ENCODE data around the gene BTBD9.

Gene BTBD9

GRCh38 chr6:38184585-38185080 is 455.1 kb downstream of the BTBD9 start:
- peak; percentile 22; the same call in 1 of the 3 replicates for ATAC-seq
- TF ChIP-seq RARB (CRISPR knock-in tag; IDR thresholded peaks at IDR 0.05) (no peak), POU6F1 (CRISPR knock-in tag; IDR thresholded peaks at IDR 0.05; ENCODE audit: borderline replicate concordance, low read depth) (no peak), OSR1 (CRISPR knock-in tag; IDR thresholded peaks at IDR 0.05) (no peak), CSDC2 (CRISPR knock-in tag; IDR thresholded peaks at IDR 0.05) (no peak), ARNTL (CRISPR knock-in tag; IDR thresholded peaks at IDR 0.05; ENCODE audit: borderline replicate concordance, low read depth) (no peak), ZNF8 (CRISPR knock-in tag; IDR thresholded peaks at IDR 0.05) (no peak), TCF4 (CRISPR knock-in tag; IDR thresholded peaks at IDR 0.05; ENCODE audit: borderline replicate concordance) (no peak), BACH2 (CRISPR knock-in tag; IDR thresholded peaks at IDR 0.05; ENCODE audit: borderline replicate concordance) (no peak), ZFP3 (CRISPR knock-in tag; IDR thresholded peaks at IDR 0.05) (no peak), ISL1 (CRISPR knock-in tag; IDR thresholded peaks at IDR 0.05) (no peak)

GRCh38 chr6:38183856-38184584 is 455.7 kb downstream of the BTBD9 start:
- no peak for ATAC-seq
- no peak for TF ChIP-seq OSR1 (CRISPR knock-in tag; IDR thresholded peaks at IDR 0.05)
- TF ChIP-seq PPARA (CRISPR knock-in tag; IDR thresholded peaks at IDR 0.05; ENCODE audit: borderline replicate concordance) = no peak
- TF ChIP-seq ISL1 (CRISPR knock-in tag; IDR thresholded peaks at IDR 0.05) = no peak
- no peak for TF ChIP-seq ZNF565 (CRISPR knock-in tag; conservative IDR thresholded peaks at IDR 0.05; ENCODE audit: low read depth)
- TF ChIP-seq ZNF70 (CRISPR knock-in tag; IDR thresholded peaks at IDR 0.05) = no peak
- TF ChIP-seq ZFP30 (CRISPR knock-in tag; IDR thresholded peaks at IDR 0.05) = no peak

- ATAC-seq = no peak
- TF ChIP-seq CSDC2 (CRISPR knock-in tag; IDR thresholded peaks at IDR 0.05) (no peak), TOX (CRISPR knock-in tag; IDR thresholded peaks at IDR 0.05; ENCODE audit: borderline replicate concordance) (no peak), POU6F1 (CRISPR knock-in tag; IDR thresholded peaks at IDR 0.05; ENCODE audit: borderline replicate concordance, low read depth) (no peak), RARB (CRISPR knock-in tag; IDR thresholded peaks at IDR 0.05) (no peak), ZFP30 (CRISPR knock-in tag; IDR thresholded peaks at IDR 0.05) (no peak), OSR1 (CRISPR knock-in tag; IDR thresholded peaks at IDR 0.05) (no peak), TCF4 (CRISPR knock-in tag; IDR thresholded peaks at IDR 0.05; ENCODE audit: borderline replicate concordance) (no peak), BACH2 (CRISPR knock-in tag; IDR thresholded peaks at IDR 0.05; ENCODE audit: borderline replicate concordance) (no peak), GLIS3 (CRISPR knock-in tag; IDR thresholded peaks at IDR 0.05) (no peak), SNAI2 (CRISPR knock-in tag; IDR thresholded peaks at IDR 0.05) (no peak), ZFP3 (CRISPR knock-in tag; IDR thresholded peaks at IDR 0.05) (no peak), ISL1 (CRISPR knock-in tag; IDR thresholded peaks at IDR 0.05) (no peak), PPARA (CRISPR knock-in tag; IDR thresholded peaks at IDR 0.05; ENCODE audit: borderline replicate concordance) (no peak), ZNF565 (CRISPR knock-in tag; conservative IDR thresholded peaks at IDR 0.05; ENCODE audit: low read depth) (no peak)
- TF ChIP-seq, protein P1, sequence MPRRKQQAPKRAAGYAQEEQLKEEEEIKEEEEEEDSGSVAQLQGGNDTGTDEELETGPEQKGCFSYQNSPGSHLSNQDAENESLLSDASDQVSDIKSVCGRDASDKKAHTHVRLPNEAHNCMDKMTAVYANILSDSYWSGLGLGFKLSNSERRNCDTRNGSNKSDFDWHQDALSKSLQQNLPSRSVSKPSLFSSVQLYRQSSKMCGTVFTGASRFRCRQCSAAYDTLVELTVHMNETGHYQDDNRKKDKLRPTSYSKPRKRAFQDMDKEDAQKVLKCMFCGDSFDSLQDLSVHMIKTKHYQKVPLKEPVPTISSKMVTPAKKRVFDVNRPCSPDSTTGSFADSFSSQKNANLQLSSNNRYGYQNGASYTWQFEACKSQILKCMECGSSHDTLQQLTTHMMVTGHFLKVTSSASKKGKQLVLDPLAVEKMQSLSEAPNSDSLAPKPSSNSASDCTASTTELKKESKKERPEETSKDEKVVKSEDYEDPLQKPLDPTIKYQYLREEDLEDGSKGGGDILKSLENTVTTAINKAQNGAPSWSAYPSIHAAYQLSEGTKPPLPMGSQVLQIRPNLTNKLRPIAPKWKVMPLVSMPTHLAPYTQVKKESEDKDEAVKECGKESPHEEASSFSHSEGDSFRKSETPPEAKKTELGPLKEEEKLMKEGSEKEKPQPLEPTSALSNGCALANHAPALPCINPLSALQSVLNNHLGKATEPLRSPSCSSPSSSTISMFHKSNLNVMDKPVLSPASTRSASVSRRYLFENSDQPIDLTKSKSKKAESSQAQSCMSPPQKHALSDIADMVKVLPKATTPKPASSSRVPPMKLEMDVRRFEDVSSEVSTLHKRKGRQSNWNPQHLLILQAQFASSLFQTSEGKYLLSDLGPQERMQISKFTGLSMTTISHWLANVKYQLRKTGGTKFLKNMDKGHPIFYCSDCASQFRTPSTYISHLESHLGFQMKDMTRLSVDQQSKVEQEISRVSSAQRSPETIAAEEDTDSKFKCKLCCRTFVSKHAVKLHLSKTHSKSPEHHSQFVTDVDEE (CRISPR knock-in tag; IDR thresholded peaks at IDR 0.05) = no peak
- TF ChIP-seq, protein P2, sequence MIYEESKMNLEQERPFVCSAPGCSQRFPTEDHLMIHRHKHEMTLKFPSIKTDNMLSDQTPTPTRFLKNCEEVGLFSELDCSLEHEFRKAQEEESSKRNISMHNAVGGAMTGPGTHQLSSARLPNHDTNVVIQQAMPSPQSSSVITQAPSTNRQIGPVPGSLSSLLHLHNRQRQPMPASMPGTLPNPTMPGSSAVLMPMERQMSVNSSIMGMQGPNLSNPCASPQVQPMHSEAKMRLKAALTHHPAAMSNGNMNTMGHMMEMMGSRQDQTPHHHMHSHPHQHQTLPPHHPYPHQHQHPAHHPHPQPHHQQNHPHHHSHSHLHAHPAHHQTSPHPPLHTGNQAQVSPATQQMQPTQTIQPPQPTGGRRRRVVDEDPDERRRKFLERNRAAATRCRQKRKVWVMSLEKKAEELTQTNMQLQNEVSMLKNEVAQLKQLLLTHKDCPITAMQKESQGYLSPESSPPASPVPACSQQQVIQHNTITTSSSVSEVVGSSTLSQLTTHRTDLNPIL (CRISPR knock-in tag; IDR thresholded peaks at IDR 0.05; ENCODE audit: low read depth) = no peak
- TF ChIP-seq, protein P3, sequence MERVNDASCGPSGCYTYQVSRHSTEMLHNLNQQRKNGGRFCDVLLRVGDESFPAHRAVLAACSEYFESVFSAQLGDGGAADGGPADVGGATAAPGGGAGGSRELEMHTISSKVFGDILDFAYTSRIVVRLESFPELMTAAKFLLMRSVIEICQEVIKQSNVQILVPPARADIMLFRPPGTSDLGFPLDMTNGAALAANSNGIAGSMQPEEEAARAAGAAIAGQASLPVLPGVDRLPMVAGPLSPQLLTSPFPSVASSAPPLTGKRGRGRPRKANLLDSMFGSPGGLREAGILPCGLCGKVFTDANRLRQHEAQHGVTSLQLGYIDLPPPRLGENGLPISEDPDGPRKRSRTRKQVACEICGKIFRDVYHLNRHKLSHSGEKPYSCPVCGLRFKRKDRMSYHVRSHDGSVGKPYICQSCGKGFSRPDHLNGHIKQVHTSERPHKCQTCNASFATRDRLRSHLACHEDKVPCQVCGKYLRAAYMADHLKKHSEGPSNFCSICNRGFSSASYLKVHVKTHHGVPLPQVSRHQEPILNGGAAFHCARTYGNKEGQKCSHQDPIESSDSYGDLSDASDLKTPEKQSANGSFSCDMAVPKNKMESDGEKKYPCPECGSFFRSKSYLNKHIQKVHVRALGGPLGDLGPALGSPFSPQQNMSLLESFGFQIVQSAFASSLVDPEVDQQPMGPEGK (CRISPR knock-in tag; IDR thresholded peaks at IDR 0.05; ENCODE audit: borderline replicate concordance) = no peak
Observed at GRCh38 chr6:38182426-38182825, 457.3 kb downstream of the BTBD9 start.
